H9 (cell line): ENCODE results near the gene NPRL2. TPM values are rescaled to one million over a fixed set of nuclear protein-coding genes. Genes with fewer than 3 reads are reported as not detected.

Experiments used
- DNase-seq: peaks from one replicate; pipeline ENCODE4 v3.0.0-alpha.2; 2017
- H2AFZ ChIP-seq: one replicate; pipeline ENCODE4 v1.6.1; 2013; ENCODE audit warnings: mild to moderate bottlenecking, low read length, control low read depth, moderate library complexity
- H2AK5ac ChIP-seq: 2 replicates; pipeline ENCODE4 v1.6.1; 2013; ENCODE audit warnings: low read length, control low read depth, mixed read lengths; ENCODE audit not compliant: insufficient read length
- H2BK120ac ChIP-seq: one replicate; pipeline ENCODE4 v1.6.1; 2013; ENCODE audit warnings: low read depth, mild to moderate bottlenecking, low read length, control low read depth, inconsistent platforms; ENCODE audit not compliant: poor library complexity, severe bottlenecking
- H2BK12ac ChIP-seq: 2 replicates; pipeline ENCODE4 v1.6.1; 2013; ENCODE audit warnings: low read length, control low read depth, mixed read lengths, low read depth; ENCODE audit not compliant: insufficient read length
- H2BK15ac ChIP-seq: 2 replicates; pipeline ENCODE4 v1.6.1; 2013; ENCODE audit warnings: low read depth, low read length, control low read depth
- H2BK20ac ChIP-seq: one replicate; pipeline ENCODE4 v1.6.1; 2013; ENCODE audit warnings: low read depth, mild to moderate bottlenecking, low read length, control low read depth, inconsistent platforms; ENCODE audit not compliant: poor library complexity, severe bottlenecking
- H2BK5ac ChIP-seq: 2 replicates; pipeline ENCODE4 v1.6.1; 2013; ENCODE audit warnings: low read length, control low read depth, mixed read lengths; ENCODE audit not compliant: insufficient read length
- H3K14ac ChIP-seq: 2 replicates; pipeline ENCODE4 v1.6.1; 2013; ENCODE audit warnings: low read length, control low read depth; ENCODE audit not compliant: insufficient read depth
- H3K18ac ChIP-seq: 2 replicates; pipeline ENCODE4 v1.6.1; 2013; ENCODE audit warnings: low read depth, mild to moderate bottlenecking, mixed read lengths, low read length, control low read depth; ENCODE audit not compliant: insufficient read length
- H3K23ac ChIP-seq: 2 replicates; pipeline ENCODE4 v1.6.1; 2013; ENCODE audit warnings: low read length, control low read depth, mixed read lengths, low read depth; ENCODE audit not compliant: insufficient read length
- H3K23me2 ChIP-seq: 2 replicates; pipeline ENCODE4 v1.6.1; 2013; ENCODE audit warnings: low read depth, mild to moderate bottlenecking, mixed read lengths, low read length, control low read depth; ENCODE audit not compliant: insufficient read length, poor library complexity, severe bottlenecking
- H3K27ac ChIP-seq: 2 replicates; pipeline ENCODE4 v1.5.1; 2013; ENCODE audit warnings: low read length, control low read depth, mixed read lengths, low read depth; ENCODE audit not compliant: insufficient read length
- H3K27me3 ChIP-seq: 2 replicates; pipeline ENCODE4 v1.6.1; 2013; ENCODE audit warnings: low read length, control low read depth, inconsistent platforms; ENCODE audit not compliant: insufficient read depth
- H3K4ac ChIP-seq: 2 replicates; pipeline ENCODE4 v1.6.1; 2013; ENCODE audit warnings: low read depth, mild to moderate bottlenecking, control low read depth, inconsistent platforms, low read length, moderate library complexity
- H3K4me1 ChIP-seq: 2 replicates; pipeline ENCODE4 v1.6.1; 2013; ENCODE audit warnings: low read length, control low read depth, inconsistent platforms; ENCODE audit not compliant: insufficient read depth
- H3K4me2 ChIP-seq: 2 replicates; pipeline ENCODE4 v1.6.1; 2013; ENCODE audit warnings: low read length, control low read depth, mixed read lengths; ENCODE audit not compliant: insufficient read length, insufficient read depth
- H3K56ac ChIP-seq: 2 replicates; pipeline ENCODE4 v1.6.1; 2013; ENCODE audit warnings: low read depth, mild to moderate bottlenecking, mixed read lengths, low read length, control low read depth; ENCODE audit not compliant: insufficient read length
- H3K79me1 ChIP-seq: 2 replicates; pipeline ENCODE4 v1.6.1; 2013; ENCODE audit warnings: low read depth, mild to moderate bottlenecking, moderate library complexity, low read length, control low read depth, inconsistent platforms; ENCODE audit not compliant: insufficient read depth, poor library complexity, severe bottlenecking
- H3K79me2 ChIP-seq: 2 replicates; pipeline ENCODE4 v1.6.1; 2013; ENCODE audit warnings: low read length, control low read depth, inconsistent platforms; ENCODE audit not compliant: insufficient read depth
- H3K9ac ChIP-seq: 2 replicates; pipeline ENCODE4 v1.6.1; 2013; ENCODE audit warnings: low read length, control low read depth, mixed read lengths; ENCODE audit not compliant: insufficient read length; ENCODE audit errors: extremely low read depth
- H3K9me3 ChIP-seq: one replicate; pipeline ENCODE4 v1.6.1; 2013; ENCODE audit warnings: low read depth, low read length, inconsistent platforms; ENCODE audit not compliant: control insufficient read depth
- H3T11ph ChIP-seq: one replicate; pipeline ENCODE4 v1.6.1; 2013; ENCODE audit warnings: mild to moderate bottlenecking, low read length, control low read depth, inconsistent platforms
- H4K20me1 ChIP-seq: one replicate; pipeline ENCODE4 v1.6.1; 2013; ENCODE audit not compliant: control insufficient read depth, insufficient read length, insufficient read depth
- H4K5ac ChIP-seq: 2 replicates; pipeline ENCODE4 v1.6.1; 2013; ENCODE audit warnings: low read depth, mild to moderate bottlenecking, mixed read lengths, low read length, control low read depth; ENCODE audit not compliant: insufficient read length
- H4K8ac ChIP-seq: replicated peaks from 2 replicates; pipeline ENCODE4 v1.6.1; 2013; ENCODE audit warnings: low read length, control low read depth, mixed read lengths, low read depth; ENCODE audit not compliant: insufficient read length
- H4K91ac ChIP-seq: 2 replicates; pipeline ENCODE4 v1.6.1; 2013; ENCODE audit warnings: low read depth, mild to moderate bottlenecking, moderate library complexity, mixed read lengths, low read length, control low read depth; ENCODE audit not compliant: insufficient read length
- H3K27ac Mint-ChIP-seq, 3 experiments: 2 replicates in 2 of 3; 3 replicates in 1 of 3; pipeline ENCODE4 v1.8.0; 2020 to 2021; ENCODE audit warnings: mixed read lengths in 3 of 3, mild to moderate bottlenecking in 1 of 3, moderate library complexity in 1 of 3
- H3K27me3 Mint-ChIP-seq: 2 replicates; pipeline ENCODE4 v1.8.0; 2021; ENCODE audit warnings: low read depth, mild to moderate bottlenecking, moderate library complexity, mixed read lengths
- H3K36me3 Mint-ChIP-seq, 3 experiments: 2 replicates in 2 of 3; 3 replicates in 1 of 3; pipeline ENCODE4 v1.8.0; 2020 to 2021; ENCODE audit warnings: low read depth in 3 of 3, mixed read lengths in 3 of 3; ENCODE audit not compliant: insufficient read depth in 1 of 3
- H3K4me1 Mint-ChIP-seq, 2 experiments: 2 replicates each; pipeline ENCODE4 v1.8.0; 2020; ENCODE audit warnings: mixed read lengths in 2 of 2
- H3K4me3 Mint-ChIP-seq, 2 experiments: 2 replicates in 1 of 2; 3 replicates in 1 of 2; pipeline ENCODE4 v1.8.0; 2020 to 2021; ENCODE audit warnings: mild to moderate bottlenecking in 2 of 2, mixed read lengths in 2 of 2, moderate library complexity in 1 of 2
- H3K9me3 Mint-ChIP-seq, 2 experiments: 2 replicates in 1 of 2; 3 replicates in 1 of 2; pipeline ENCODE4 v1.8.0; 2020; ENCODE audit warnings: mild to moderate bottlenecking in 2 of 2, mixed read lengths in 2 of 2, moderate library complexity in 1 of 2
- CTCF ChIP-seq: fragments of 200-600 bp; sonication (generic); conservative IDR thresholded peaks from 3 replicates; pipeline ENCODE4 v1.8.0; 2021; ENCODE audit warnings: antibody characterized with exemption, mild to moderate bottlenecking
- WGBS: extraction: QIAGEN DNeasy Blood & Tissue Kit; methylation state at CpG from one replicate; pipeline ENCODE4 v1.1.7; 2013; ENCODE audit warnings: missing lambda C conversion rate, low lambda C conversion rate, mixed read lengths; ENCODE audit not compliant: insufficient read length; ENCODE audit errors: extremely low coverage; 5-methylcytosine and 5-hydroxymethylcytosine counted together
- total RNA-seq: library from RNA; stranded (reverse); gene quantifications from 2 replicates; pipeline ENCODE4 v1.2.1, GENCODE V29; 2021

NPRL2 gene
- total RNA-seq, 1 experiment from 2014 or later, result 23.4 TPM

GRCh38 chr3:50325113-50325480 lies 25.5 kb downstream of the NPRL2 start:
- peaks cover 16 to 34% (median 19%) of the 10 kb centered on the region in 3 experiments for H3K36me3 Mint-ChIP-seq

More at GRCh38 chr3:50325113-50325480, 25.5 kb downstream of the NPRL2 start:
- Mint-ChIP-seq H3K27ac (no peak overlapping the region), H3K9me3 (no peaks in the 10 kb centered on the region), H3K4me3 (no peak overlapping the region), H3K4me1 (peaks cover 20 to 36% of the 10 kb centered on the region in 2 experiments), H3K27me3 (no peaks in the 10 kb centered on the region; the same call in 1 of the 2 replicates)
- Histone ChIP-seq H2BK15ac (no peak overlapping the region), H2BK20ac (no peak overlapping the region), H3K4me1 (peaks cover 6% of the 10 kb centered on the region; the same call in 1 of the 2 replicates), H3K14ac (no peak overlapping the region), H2AK5ac (no peak overlapping the region), H2AFZ (no peak overlapping the region), H2BK5ac (no peak overlapping the region), H3K79me1 (peaks cover 6% of the 10 kb centered on the region), H4K8ac (no peak overlapping the region), H3T11ph (no peak overlapping the region), H3K4me2 (no peak overlapping the region), H3K4ac (no peak overlapping the region), H3K23ac (no peak overlapping the region), H4K20me1 (no peaks in the 10 kb centered on the region), H3K9ac (no peak overlapping the region), H3K9me3 (no peaks in the 10 kb centered on the region), H2BK120ac (no peak overlapping the region), H2BK12ac (no peak overlapping the region), H3K23me2 (peaks cover 24% of the 10 kb centered on the region), H3K27me3 (no peaks in the 10 kb centered on the region), H4K91ac (no peak overlapping the region), H3K79me2 (peaks cover 8% of the 10 kb centered on the region; the same call in 1 of the 2 replicates), H3K18ac (no peak overlapping the region), H3K56ac (no peak overlapping the region), H3K27ac (no peak overlapping the region), H4K5ac (no peak overlapping the region)
- WGBS, result no CpG with 5 or more reads among the region's 2 CpGs
- no peak for TF ChIP-seq CTCF
- DNase-seq, result no peak
